ENCODE results near the gene ARRDC4. TPM values are rescaled to one million over a fixed set of nuclear protein-coding genes. Genes with fewer than 3 reads are reported as not detected.

The ARRDC4 gene
- total RNA-seq, 1 donor from 2014 or later = 31.6 TPM

DNA sequence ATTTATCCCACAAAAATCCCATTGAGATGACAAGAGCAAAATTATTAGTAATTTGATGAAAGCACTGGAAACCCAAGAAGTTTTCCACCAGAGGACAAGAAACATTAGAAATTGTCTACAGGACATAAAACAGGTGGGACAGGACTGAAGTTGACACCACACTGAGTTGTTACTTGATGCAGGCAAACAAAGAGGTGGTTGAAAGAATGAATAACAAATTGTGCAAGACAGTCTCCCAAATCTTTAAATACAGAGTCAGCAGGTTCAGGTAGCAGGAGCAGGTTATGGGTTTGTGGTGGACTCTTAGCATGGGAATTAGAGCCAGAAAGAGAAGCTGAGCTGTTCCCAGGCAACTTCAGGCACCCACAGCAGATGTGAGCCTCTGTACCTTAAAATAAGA lies 30.3 kb upstream of the ARRDC4 start:
- ATAC-seq = no peak
- no peak overlapping the region for H3K4me3 ChIP-seq
- H3K27ac ChIP-seq = no peak overlapping the region
- DNase-seq = no peak
- no peaks in the 10 kb centered on the region for H3K9me3 ChIP-seq
- no peaks in the 10 kb centered on the region for H3K4me1 ChIP-seq
- H3K27me3 ChIP-seq = no peaks in the 10 kb centered on the region
- TF ChIP-seq, protein P1, sequence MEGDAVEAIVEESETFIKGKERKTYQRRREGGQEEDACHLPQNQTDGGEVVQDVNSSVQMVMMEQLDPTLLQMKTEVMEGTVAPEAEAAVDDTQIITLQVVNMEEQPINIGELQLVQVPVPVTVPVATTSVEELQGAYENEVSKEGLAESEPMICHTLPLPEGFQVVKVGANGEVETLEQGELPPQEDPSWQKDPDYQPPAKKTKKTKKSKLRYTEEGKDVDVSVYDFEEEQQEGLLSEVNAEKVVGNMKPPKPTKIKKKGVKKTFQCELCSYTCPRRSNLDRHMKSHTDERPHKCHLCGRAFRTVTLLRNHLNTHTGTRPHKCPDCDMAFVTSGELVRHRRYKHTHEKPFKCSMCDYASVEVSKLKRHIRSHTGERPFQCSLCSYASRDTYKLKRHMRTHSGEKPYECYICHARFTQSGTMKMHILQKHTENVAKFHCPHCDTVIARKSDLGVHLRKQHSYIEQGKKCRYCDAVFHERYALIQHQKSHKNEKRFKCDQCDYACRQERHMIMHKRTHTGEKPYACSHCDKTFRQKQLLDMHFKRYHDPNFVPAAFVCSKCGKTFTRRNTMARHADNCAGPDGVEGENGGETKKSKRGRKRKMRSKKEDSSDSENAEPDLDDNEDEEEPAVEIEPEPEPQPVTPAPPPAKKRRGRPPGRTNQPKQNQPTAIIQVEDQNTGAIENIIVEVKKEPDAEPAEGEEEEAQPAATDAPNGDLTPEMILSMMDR (IDR thresholded peaks at IDR 0.05) = no peak
- no peaks in the 10 kb centered on the region for H3K36me3 ChIP-seq
- intact Hi-C loops (cut with DNase I) = no loop called here

DNA sequence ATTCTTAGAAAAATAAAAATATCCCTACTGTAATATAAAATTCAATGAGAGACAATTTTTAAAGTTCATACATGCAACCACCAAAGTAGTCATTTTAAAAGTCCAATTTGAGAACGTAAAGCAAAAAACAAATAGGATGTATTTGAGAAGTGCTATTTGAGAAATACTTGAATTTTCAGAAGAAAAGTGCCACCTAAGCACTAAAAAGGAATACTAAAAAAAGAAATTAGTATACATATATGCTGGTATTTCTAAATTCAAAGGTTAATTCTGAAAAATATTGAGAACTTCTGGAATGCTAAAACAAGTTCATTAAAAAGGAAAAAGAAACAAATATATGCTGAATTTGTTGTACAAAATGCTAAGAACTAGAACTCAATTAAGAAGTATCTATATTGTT lies 29.2 kb upstream of the ARRDC4 start:
- no peak for ATAC-seq
- intact Hi-C loops (cut with DNase I) = no loop called here

DNA sequence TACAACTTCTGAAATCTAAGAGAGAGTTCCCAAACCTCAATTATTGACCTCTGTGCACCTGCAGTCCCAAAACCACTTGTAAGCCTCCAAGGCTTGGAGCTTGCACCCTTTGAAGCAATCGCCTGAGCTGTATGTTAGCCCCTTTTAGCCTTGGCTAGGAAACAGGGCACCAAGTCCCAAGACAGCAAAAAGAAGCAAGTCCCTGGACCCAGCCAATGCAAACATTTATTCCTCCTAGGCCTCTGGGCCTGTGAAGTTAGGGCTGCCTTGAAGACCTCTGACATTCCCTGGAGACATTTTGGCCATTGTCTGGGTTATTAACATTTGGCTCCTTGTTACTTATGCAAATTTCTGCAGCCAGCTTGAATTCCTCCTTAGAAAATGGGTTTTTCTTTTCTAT lies 26.9 kb upstream of the ARRDC4 start:
- intact Hi-C loops (cut with DNase I) = no loop called here
- no peak overlapping the region for H3K4me3 ChIP-seq
- no peaks in the 10 kb centered on the region for H3K36me3 ChIP-seq
- no peak for DNase-seq
- no peak overlapping the region for H3K27ac ChIP-seq
- no peaks in the 10 kb centered on the region for H3K27me3 ChIP-seq
- no peaks in the 10 kb centered on the region for H3K4me1 ChIP-seq
- no peaks in the 10 kb centered on the region for H3K9me3 ChIP-seq
- TF ChIP-seq, protein P1 (IDR thresholded peaks at IDR 0.05) = no peak
- ATAC-seq = no peak

More for the DNA sequence above, 29.2 kb upstream of the ARRDC4 start:
- no peaks in the 10 kb centered on the region for H3K36me3 ChIP-seq
- no peak overlapping the region for H3K4me3 ChIP-seq
- no peaks in the 10 kb centered on the region for H3K9me3 ChIP-seq
- no peaks in the 10 kb centered on the region for H3K4me1 ChIP-seq
- TF ChIP-seq, protein P1 (IDR thresholded peaks at IDR 0.05) = no peak
- DNase-seq = no peak
- H3K27me3 ChIP-seq = no peaks in the 10 kb centered on the region
- H3K27ac ChIP-seq = no peak overlapping the region

DNA sequence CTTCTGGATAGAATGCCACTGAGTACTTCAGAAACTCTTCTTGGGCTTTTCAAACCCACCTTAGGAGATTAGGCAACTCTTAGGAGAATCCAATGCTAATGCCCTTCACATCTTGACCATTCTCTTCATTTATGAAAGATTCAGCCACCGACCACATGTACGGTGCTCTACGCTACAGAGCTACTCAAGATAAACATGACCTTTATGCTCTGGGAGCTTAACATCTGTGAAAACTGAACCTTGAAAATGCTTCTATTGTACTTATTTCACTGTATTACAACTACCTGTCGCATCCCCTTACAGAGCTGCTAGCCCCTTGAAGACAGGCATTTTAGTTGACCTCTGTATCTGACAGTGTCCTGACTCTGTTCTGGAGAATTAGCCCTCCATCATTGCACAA lies 19.5 kb upstream of the ARRDC4 start:
- H3K27me3 ChIP-seq = no peaks in the 10 kb centered on the region
- H3K27ac ChIP-seq = no peak overlapping the region
- no peaks in the 10 kb centered on the region for H3K36me3 ChIP-seq
- no peaks in the 10 kb centered on the region for H3K4me1 ChIP-seq
- intact Hi-C loops (cut with DNase I) = no loop called here
- DNase-seq = no peak
- no peak for ATAC-seq
- TF ChIP-seq, protein P1 (IDR thresholded peaks at IDR 0.05) = no peak
- no peak overlapping the region for H3K4me3 ChIP-seq
- no peaks in the 10 kb centered on the region for H3K9me3 ChIP-seq

DNA sequence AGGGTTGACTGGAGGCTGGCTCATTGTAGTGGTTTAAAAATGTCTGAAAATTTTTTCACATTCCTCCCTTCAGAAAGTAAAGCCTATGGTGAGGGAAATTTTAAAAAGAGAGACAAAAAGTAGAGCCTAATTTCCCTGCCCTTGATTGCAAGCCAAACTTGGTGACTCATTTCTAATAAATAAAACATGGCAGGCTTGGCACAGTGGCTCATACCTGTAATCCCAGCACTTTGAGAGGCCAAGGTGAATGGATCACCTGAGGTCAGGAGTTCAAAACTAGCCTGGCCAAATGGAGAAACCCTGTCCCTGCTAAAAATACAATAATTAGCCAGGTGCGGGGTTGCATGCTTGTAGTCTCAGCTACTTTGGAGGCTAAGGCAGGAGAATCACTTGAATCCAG lies 18.9 kb upstream of the ARRDC4 start:
- Histone ChIP-seq H3K4me1 (no peaks in the 10 kb centered on the region), H3K4me3 (no peak overlapping the region), H3K36me3 (no peaks in the 10 kb centered on the region), H3K27me3 (no peaks in the 10 kb centered on the region), H3K9me3 (no peaks in the 10 kb centered on the region), H3K27ac (no peak overlapping the region)
- TF ChIP-seq, protein P1 (IDR thresholded peaks at IDR 0.05) = no peak
- DNase-seq (no peak), ATAC-seq (no peak)
- intact Hi-C loops (cut with DNase I) = no loop called here

DNA sequence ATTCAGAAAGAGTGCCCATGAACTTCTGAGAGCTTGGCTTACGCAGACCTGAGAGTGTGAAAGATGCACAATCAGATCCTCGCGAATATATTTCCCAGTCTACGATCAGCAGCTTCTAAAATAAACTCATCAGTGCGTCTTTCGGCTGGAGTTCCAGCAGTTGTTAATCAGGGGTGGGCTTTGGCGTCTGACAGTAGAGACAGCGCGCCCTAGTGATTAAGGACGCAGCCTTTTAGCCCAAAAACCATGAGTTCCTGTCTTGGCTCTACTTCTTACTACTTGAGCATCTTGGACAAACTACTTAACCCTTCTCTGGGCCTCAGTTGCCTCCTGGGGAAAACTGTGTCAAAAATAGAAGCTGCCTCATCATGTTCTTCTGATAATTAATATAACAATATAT lies 15.8 kb upstream of the ARRDC4 start:
- H3K4me3 ChIP-seq = no peak overlapping the region
- H3K36me3 ChIP-seq = no peaks in the 10 kb centered on the region
- DNase-seq (no peak), ATAC-seq (no peak)
- no peaks in the 10 kb centered on the region for H3K4me1 ChIP-seq
- no peaks in the 10 kb centered on the region for H3K9me3 ChIP-seq
- H3K27ac ChIP-seq = no peak overlapping the region
- intact Hi-C loops (cut with DNase I) = no loop called here
- TF ChIP-seq, protein P1 (IDR thresholded peaks at IDR 0.05) = no peak
- H3K27me3 ChIP-seq = no peaks in the 10 kb centered on the region

Data from upper lobe of right lung (tissue), 1 donor.